Kidney (tissue), 14 donors: ENCODE data around the gene FOCAD. TPM values are rescaled to one million over a fixed set of nuclear protein-coding genes. Genes with fewer than 3 reads are reported as not detected.

Experiments used
- DNase-seq, 5 donors: peaks; one replicate each; pipeline ENCODE4 v3.0.0-alpha.2; 2013 to 2020
- FAIRE-seq: peaks from 2 replicates; lab custom pipeline; 2012; peaks lifted over from hg19 to GRCh38; lab: Jason Lieb, UNC
- H3K27ac ChIP-seq, 2 donors: one replicate each; pipeline ENCODE4 v1.7.0; 2013; ENCODE audit warnings: low read depth in 2 of 2, low read length in 2 of 2, inconsistent platforms in 1 of 2
- H3K27me3 ChIP-seq: one replicate; pipeline ENCODE4 v1.7.1; 2013; ENCODE audit warnings: low read length, inconsistent platforms; ENCODE audit not compliant: control insufficient read depth, insufficient read depth
- H3K36me3 ChIP-seq, 3 donors: one replicate each; pipeline versions ENCODE4 v1.7.0 to v1.7.1; 2013; ENCODE audit warnings: low read length in 3 of 3, control low read depth in 1 of 3, inconsistent platforms in 1 of 3; ENCODE audit not compliant: insufficient read depth in 3 of 3, control insufficient read depth in 2 of 3
- H3K4me1 ChIP-seq, 3 donors: one replicate each; pipeline versions ENCODE4 v1.7.0 to v1.7.1; 2013; ENCODE audit warnings: low read length in 3 of 3, inconsistent platforms in 1 of 3, low read depth in 1 of 3; ENCODE audit not compliant: control insufficient read depth in 2 of 3, insufficient read depth in 2 of 3
- H3K4me3 ChIP-seq, 3 donors: one replicate each; pipeline versions ENCODE4 v1.7.0 to v1.8.1; 2013; ENCODE audit warnings: low read length in 3 of 3, control low read depth in 1 of 3, inconsistent platforms in 1 of 3
- H3K9ac ChIP-seq, 3 donors: one replicate each; pipeline versions ENCODE4 v1.7.0 to v1.7.1; 2013; ENCODE audit warnings: low read length in 3 of 3, control low read depth in 1 of 3, inconsistent platforms in 1 of 3
- H3K9me3 ChIP-seq, 3 donors: one replicate each; pipeline versions ENCODE4 v1.7.0 to v1.7.1; 2013; ENCODE audit warnings: low read length in 3 of 3, control low read depth in 1 of 3, inconsistent platforms in 1 of 3; ENCODE audit not compliant: control insufficient read depth in 2 of 3, insufficient read depth in 1 of 3
- CTCF ChIP-seq: IDR thresholded peaks from 3 replicates; pipeline ENCODE4 v1.5.1; 2012; ENCODE audit warnings: mild to moderate bottlenecking, moderate library complexity, borderline replicate concordance; ENCODE audit not compliant: insufficient read depth; ENCODE audit errors: extremely low read depth
- intact Hi-C: fragments of 100-400 bp; cut with DNase I; formaldehyde crosslinking; loops from one replicate; pipeline ENCODE4 v1.11.1; 2022
- polyA plus RNA-seq: library from polyadenylated mRNA; stranded (reverse); fragments of 350-450 nt; fragmentation: Illumina TruSeq; extraction: RNeasy Lipid Tissue Mini Kit (QIAGEN cat#74804); gene quantifications from one replicate; pipeline ENCODE4 v1.2.3, GENCODE V29; 2014; ENCODE audit warnings: low read depth, low replicate concordance; ENCODE audit not compliant: insufficient read depth
- total RNA-seq: library from RNA; stranded (reverse); fragmentation: NEBNext Ultra II Directional; extraction: Animal tissue kit (Norgen Biotek cat#: 25700); gene quantifications from one replicate; pipeline ENCODE4 v1.2.1, GENCODE V29; 2021
- donor health status: control.
- donor health status: control.
- donor health status: control.
- donor health status: control.
- donor health status: control.
- donor health status: DM: yes; HTN: yes; CAD: no.
- donor health status: Normal renal cell carcinoma (clear cell type).

Gene FOCAD
- total and polyA plus RNA-seq, 2 donors from 2014 or later: 12.2 to 35.7 TPM

GRCh38 chr9:21015129-21015815, 331.2 kb downstream of the FOCAD start:
- Histone ChIP-seq H3K9me3 (no peaks in the 10 kb centered on the region), H3K4me1 (no peaks in the 10 kb centered on the region), H3K4me3 (no peak overlapping the region), H3K27me3 (no peaks in the 10 kb centered on the region), H3K36me3 (no peaks in the 10 kb centered on the region), H3K27ac (no peak overlapping the region), H3K9ac (no peak overlapping the region)
- DNase-seq (peak in 1 of 5 donors; percentile 13), FAIRE-seq (no peak)
- TF ChIP-seq CTCF: no peak
- intact Hi-C loops: no loop called here

GRCh38 chr9:21015995-21016394, 331.9 kb downstream of the FOCAD start:
- TF ChIP-seq CTCF: no peak
- Histone ChIP-seq H3K4me1 (no peaks in the 10 kb centered on the region), H3K27me3 (no peaks in the 10 kb centered on the region), H3K36me3 (no peaks in the 10 kb centered on the region), H3K9me3 (no peaks in the 10 kb centered on the region), H3K27ac (no peak overlapping the region), H3K9ac (no peak overlapping the region), H3K4me3 (no peak overlapping the region)
- DNase-seq: no peak
- FAIRE-seq: no peak
- intact Hi-C loops: no loop called here

DNA sequence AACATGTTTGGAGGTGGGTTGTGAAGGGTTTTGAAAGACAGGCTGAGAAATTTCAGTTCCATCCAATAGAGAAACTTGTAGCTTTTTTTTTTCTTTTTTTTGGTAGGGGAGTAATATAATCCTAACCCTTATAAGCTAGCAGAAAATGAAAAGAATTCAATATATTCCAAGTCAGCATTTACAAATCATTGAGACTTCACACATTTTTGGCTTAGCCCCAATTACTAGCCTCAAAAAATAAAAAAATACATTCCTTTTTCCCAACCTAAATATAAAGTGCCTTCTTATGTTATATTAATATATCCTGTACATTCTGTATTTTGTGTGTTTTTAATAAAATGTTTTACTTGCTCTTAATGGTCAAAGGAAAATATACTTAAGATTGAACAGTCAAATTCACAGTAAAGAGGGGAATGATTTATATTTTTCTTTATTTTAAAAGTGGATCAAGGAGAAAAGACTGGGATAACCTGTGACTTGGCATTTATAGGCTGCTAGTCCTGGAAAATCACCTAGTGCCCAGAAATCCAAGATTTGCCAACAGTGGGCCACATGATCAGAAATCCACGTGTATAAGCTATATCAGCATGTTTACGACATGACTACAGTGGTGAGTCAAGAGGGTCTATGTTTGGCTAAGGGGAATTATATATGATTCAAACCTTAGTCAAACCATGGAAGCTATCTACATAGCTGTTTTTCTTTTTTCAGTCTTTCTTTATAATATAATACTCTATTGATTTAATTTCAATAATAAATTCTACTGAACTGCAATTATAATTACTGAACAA, 332.8 kb downstream of the FOCAD start:
- Histone ChIP-seq H3K4me3 (no peak overlapping the region), H3K9ac (no peak overlapping the region), H3K27ac (no peak overlapping the region), H3K9me3 (no peaks in the 10 kb centered on the region), H3K36me3 (no peaks in the 10 kb centered on the region), H3K4me1 (no peaks in the 10 kb centered on the region), H3K27me3 (no peaks in the 10 kb centered on the region)
- TF ChIP-seq CTCF: no peak
- no peak for DNase-seq
- no peak for FAIRE-seq
- intact Hi-C loops: no loop called here
